GM19395 (cell line): Measurements from ENCODE around the gene DCAF6.
"Not testable (repeated sequence)": the region's sequence is repeated elsewhere in the genome, so short reads cannot be mapped to it uniquely, and the experiment has no call there.

ENCODE experiments used
- ATAC-seq: cut with Tn5 transposase; IDR thresholded peaks from one replicate; pipeline ENCODE4 v1.9.1; 2021; ENCODE audit warnings: mild to moderate bottlenecking, moderate library complexity; ENCODE audit not compliant: unreplicated experiment

DCAF6 gene

DNA sequence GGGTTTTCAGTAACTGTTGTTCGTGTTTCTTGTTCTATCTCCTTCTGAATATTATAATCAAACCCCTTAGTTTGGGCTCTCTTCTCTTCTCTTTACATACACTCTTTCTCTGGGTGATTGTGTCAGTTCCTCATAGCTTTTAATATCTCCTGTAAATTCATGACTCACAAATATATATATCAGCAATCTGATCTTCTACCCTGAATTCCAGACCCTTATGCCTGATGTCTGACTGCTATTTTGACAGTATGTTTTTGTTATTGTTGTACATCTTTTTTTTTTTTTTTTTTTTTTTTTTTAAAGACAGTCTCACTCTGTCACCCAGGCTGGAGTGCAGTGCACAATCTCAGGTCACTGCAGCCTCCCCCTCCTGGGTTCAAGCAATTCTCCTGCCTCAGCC is 71.2 kb downstream of the DCAF6 start:
- no peak for ATAC-seq

- ATAC-seq, result no peak
Observed at GRCh38 chr1:168008595-168008994, 72.1 kb downstream of the DCAF6 start.

DNA sequence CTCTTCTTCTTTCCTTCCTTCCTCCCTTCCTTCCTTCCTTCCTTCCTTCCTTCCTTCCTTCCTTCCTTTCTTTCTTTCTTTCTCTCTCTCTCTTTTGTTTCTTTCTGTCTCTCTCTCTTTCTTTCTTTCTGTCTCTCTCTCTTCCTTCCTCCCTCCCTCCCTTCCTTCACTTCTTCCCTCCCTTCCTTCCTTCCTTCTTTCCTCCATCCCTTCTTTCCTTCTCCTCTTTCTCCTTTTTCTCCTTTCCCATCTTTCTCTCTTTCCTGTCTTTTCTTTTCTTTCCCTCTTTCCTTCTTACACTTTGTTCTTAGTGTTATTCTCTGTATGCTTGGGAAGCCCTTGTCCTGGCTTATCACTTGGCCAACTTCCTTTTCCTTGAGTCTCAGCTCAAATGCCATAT is 72.8 kb downstream of the DCAF6 start:
- ATAC-seq, result no peak

DNA sequence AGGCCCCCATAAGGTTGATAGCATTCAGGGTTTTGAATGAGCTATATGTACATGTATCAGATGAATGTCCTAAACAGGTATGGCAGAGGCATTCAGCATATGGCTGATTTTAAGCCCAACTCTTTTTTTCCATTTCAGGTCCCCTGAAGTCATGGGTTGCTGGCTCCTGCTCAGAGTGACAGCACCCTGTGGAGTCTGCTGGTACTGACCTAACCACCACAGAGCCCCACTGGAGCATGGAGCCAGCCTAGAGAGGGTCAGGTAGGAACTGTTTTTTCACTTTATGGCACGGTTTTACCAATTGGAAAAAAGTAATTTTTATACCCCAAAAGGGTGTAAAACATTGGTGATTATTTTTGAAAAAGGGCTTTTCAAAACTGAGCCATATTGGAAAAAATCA is 82.9 kb downstream of the DCAF6 start:
- ATAC-seq, result no peak

DNA sequence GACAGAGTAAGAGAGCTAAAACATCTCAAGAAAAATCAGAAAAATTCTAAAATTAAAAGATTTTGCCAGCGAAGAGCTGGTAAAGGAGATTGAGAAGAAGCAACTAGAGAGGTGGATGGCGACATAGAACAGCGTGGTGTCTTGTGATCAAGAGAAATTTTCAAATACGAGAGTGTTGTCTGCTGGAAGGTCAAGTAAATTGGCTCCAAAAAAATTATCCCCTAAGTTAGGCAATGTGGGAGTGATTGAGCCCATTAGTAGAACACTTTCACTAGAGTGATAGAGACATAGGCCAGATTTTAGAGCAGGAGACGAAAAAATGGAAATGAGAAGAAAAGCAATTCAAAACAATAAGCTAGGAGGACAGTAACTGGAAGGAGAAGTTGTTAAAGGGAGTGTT is 94.7 kb downstream of the DCAF6 start:
- ATAC-seq, result no peak

DNA sequence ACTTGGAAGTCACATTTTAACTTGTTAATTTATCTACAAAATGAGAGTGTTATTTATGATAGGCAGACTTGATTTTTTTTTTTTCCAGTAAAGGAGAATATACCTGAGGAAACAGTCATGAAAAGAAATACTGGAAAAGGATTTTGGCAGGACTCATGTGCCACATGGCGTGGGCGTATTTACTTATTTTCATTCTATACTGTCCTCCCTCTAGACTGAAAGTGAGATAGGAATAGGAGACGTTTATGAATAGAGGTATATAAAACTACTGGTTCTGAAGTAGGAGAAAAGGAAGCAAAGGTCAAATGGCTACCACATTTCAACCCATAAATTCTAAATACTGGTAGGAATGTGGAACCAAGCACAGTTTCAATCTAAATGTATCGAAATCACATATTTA is 95.1 kb downstream of the DCAF6 start:
- no peak for ATAC-seq

GRCh38 chr1:168032029-168032428 is 95.5 kb downstream of the DCAF6 start:
- no peak for ATAC-seq

GRCh38 chr1:168035345-168035744 is 98.9 kb downstream of the DCAF6 start:
- no peak for ATAC-seq

DNA sequence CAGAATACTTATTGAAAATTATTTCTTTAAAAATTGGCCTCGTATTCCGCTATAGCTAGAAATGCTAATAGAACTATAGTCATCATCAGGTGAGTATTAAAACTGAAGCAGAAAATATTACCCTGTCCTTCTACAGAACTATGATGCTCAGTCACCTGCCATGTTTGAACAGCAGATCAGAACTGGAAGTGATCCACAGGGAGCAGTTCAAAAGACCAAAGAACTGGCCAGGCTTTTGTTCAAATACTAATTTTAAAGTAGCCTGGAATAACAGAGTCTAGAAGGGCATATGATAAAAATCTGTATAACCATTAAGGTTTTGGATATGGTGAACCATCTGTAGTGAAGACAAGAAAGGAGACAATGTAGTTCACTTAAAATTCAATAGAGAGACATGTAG is 105.9 kb downstream of the DCAF6 start:
- ATAC-seq, result no peak

GRCh38 chr1:168045311-168045710 is 108.8 kb downstream of the DCAF6 start:
- no peak for ATAC-seq

GRCh38 chr1:168050307-168050706 is 113.8 kb downstream of the DCAF6 start:
- ATAC-seq, result no peak

DNA sequence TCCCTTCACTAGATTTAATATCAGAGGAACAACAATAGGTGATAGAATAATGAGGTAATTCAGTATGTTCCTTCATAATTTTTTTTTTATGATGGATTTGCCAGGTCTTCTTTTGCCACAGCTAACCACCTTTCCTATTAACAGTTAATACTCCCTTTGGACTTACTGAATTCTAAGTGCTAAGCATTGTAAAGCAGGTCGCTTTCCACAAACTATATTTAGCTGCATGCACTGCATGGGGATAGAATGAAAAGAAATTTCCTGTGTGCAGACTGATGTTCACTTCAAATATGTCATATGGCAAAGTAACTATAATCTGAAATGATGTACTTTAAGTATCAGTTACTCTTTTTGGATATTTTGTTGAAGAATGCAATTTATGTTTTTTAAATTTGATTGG is 114.4 kb downstream of the DCAF6 start:
- ATAC-seq, result no peak

GRCh38 chr1:168053681-168054080 is 117.2 kb downstream of the DCAF6 start:
- no peak for ATAC-seq

- ATAC-seq, result no peak
Observed at GRCh38 chr1:168054117-168054516, 117.6 kb downstream of the DCAF6 start.

DNA sequence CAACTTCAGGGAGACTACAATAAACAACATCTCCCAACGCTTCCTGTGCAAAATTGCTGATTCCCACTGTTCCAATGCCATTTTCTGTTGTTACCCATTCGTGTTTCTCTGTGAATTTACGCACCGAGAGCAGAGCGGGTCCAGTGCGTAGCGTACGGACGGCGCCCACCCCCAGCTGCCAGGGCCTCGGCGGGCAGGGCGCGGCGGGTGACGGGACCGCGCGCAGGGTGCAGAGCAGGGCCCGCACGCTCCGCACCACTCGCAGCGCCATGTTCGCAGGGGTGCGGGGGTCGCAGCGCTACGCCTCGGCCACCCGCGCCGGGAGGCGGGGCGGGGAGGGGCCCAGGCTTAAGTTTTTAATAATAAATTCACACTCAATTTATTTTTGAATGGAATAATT is 119.7 kb downstream of the DCAF6 start:
- ATAC-seq, result not testable (repeated sequence)

DNA sequence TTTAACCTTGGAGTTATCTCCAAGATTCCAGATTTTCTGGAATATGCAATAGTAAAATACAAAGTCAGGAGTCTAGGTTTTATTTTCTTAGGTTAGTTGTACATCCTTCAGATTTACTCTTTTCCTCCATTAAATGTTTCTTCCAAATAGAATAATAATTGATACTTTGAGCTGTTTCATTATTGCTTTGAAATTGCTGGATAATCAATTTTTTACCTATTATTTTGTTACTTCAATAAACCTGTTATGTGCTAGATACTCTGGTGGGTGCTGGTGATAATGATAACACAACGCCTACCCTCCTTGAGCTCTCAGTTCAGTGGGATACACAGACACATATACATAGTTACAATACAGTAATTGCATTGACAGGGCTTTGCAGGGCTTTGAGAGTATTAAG is 120.9 kb downstream of the DCAF6 start:
- ATAC-seq, result no peak

DNA sequence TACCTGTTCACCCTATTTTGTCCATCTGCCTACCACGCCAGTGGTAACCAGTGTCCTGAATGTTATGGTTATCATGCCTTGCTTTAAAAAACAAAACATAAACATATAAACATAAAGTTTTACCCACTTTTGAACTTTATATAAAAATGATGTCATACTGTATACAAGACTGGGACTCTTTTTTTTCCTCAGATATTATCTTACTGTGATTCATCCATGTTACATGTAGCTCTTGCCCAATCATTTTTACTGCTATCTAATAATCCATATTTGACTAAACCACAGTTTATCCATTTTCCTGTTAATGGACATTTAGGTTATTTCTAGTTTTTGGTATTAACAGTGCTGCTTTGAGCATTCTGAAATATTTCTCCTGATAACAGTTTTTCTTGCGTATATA is 121.4 kb downstream of the DCAF6 start:
- no peak for ATAC-seq

GRCh38 chr1:168064216-168064615 is 127.7 kb downstream of the DCAF6 start:
- no peak for ATAC-seq

GRCh38 chr1:168065506-168065905 is 129.0 kb downstream of the DCAF6 start:
- no peak for ATAC-seq

DNA sequence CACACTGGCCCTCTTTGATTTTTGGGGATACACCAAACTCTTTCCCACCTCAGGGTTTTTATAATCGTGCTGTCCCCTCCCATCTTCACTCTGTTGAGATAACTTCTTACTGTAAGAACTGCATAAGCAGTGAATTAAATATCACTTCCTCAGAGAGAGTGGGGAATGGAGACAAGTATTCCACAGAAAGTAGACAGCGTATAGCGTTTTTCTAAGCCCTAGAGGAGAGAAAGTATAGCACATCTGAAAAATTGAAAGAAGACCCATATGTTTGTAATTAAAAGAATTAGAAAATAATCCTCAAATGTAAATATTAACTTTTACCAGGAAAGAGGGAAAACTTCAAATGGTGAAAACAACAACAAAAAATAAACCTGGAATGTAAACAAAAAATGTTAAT is 132.9 kb downstream of the DCAF6 start:
- ATAC-seq, result no peak

- ATAC-seq, result no peak
Observed at GRCh38 chr1:168079761-168080160, 143.3 kb downstream of the DCAF6 start.

- no peak for ATAC-seq
Observed at GRCh38 chr1:168081373-168082007, 145.0 kb downstream of the DCAF6 start.
